SK-N-SH treated with all-trans-retinoic acid at 6 μM for 48 hours (cell line): ENCODE results near the gene NOC4L.

Experiments
- ATAC-seq: fragments of 200-7000 bp; cut with Tn5 transposase; 3 replicates; pipeline ENCODE4 v1.9.1; 2020; ENCODE audit warnings: mild to moderate bottlenecking, moderate library complexity
- ARNTL ChIP-seq: fragments of 450-650 bp; formaldehyde crosslinking; IDR thresholded peaks from 2 replicates; pipeline ENCODE4 v1.5.0; 2020; ENCODE audit warnings: low read depth, mild to moderate bottlenecking, moderate library complexity, borderline replicate concordance
- BACH2 ChIP-seq: fragments of 250-450 bp; sonication (Bioruptor Pico); IDR thresholded peaks from 2 replicates; pipeline ENCODE4 v1.9.0; 2021; ENCODE audit warnings: mild to moderate bottlenecking, borderline replicate concordance
- CSDC2 ChIP-seq: fragments of 250-450 bp; sonication (Bioruptor Pico); IDR thresholded peaks from 2 replicates; pipeline ENCODE4 v1.5.0; 2020; ENCODE audit warnings: mild to moderate bottlenecking, moderate library complexity
- ESRRG ChIP-seq: fragments of 250-450 bp; sonication (Bioruptor Pico); IDR thresholded peaks from 2 replicates; pipeline ENCODE4 v1.6.1; 2021; ENCODE audit warnings: mild to moderate bottlenecking
- ISL1 ChIP-seq: fragments of 250-450 bp; sonication (Bioruptor Pico); IDR thresholded peaks from 2 replicates; pipeline ENCODE4 v2.1.2; 2022; ENCODE audit warnings: mild to moderate bottlenecking, moderate library complexity
- OSR1 ChIP-seq: fragments of 250-450 bp; sonication (Bioruptor Pico); IDR thresholded peaks from 2 replicates; pipeline ENCODE4 v1.8.0; 2022; ENCODE audit warnings: moderate library complexity, mild to moderate bottlenecking, inconsistent platforms
- PPARA ChIP-seq: fragments of 250-450 bp; sonication (Bioruptor Pico); IDR thresholded peaks from 2 replicates; pipeline ENCODE4 v1.5.0; 2020; ENCODE audit warnings: mild to moderate bottlenecking, borderline replicate concordance
- RARB ChIP-seq: fragments of 250-450 bp; sonication (Bioruptor Pico); IDR thresholded peaks from 2 replicates; pipeline ENCODE4 v1.8.0; 2021; ENCODE audit warnings: mild to moderate bottlenecking, moderate library complexity
- SNAI2 ChIP-seq: fragments of 250-450 bp; sonication (Bioruptor Pico); IDR thresholded peaks from 2 replicates; pipeline ENCODE4 v1.5.0; 2020; ENCODE audit warnings: mild to moderate bottlenecking, moderate library complexity
- TCF4 ChIP-seq: fragments of 250-450 bp; sonication (Bioruptor Pico); IDR thresholded peaks from 2 replicates; pipeline ENCODE4 v1.8.0; 2021; ENCODE audit warnings: mild to moderate bottlenecking, moderate library complexity, borderline replicate concordance
- TOX ChIP-seq: fragments of 250-450 bp; sonication (Bioruptor Pico); IDR thresholded peaks from 2 replicates; pipeline ENCODE4 v1.8.0; 2021; ENCODE audit warnings: mild to moderate bottlenecking, moderate library complexity, borderline replicate concordance
- ZC3H10 ChIP-seq: fragments of 250-450 bp; sonication (Bioruptor Pico); IDR thresholded peaks from 2 replicates; pipeline ENCODE4 v1.5.1; 2021; ENCODE audit warnings: mild to moderate bottlenecking, moderate library complexity
- ZFP3 ChIP-seq: fragments of 250-450 bp; sonication (Bioruptor Pico); IDR thresholded peaks from 2 replicates; pipeline ENCODE4 v1.5.0; 2020; ENCODE audit warnings: mild to moderate bottlenecking, moderate library complexity
- ZFP30 ChIP-seq: fragments of 450-650 bp; formaldehyde crosslinking; IDR thresholded peaks from 2 replicates; pipeline ENCODE4 v1.5.0; 2022; ENCODE audit warnings: mild to moderate bottlenecking, moderate library complexity
- ZNF565 ChIP-seq: fragments of 450-650 bp; formaldehyde crosslinking; conservative IDR thresholded peaks from 2 replicates; pipeline ENCODE4 v1.5.0; 2020; ENCODE audit warnings: low read depth, mild to moderate bottlenecking, moderate library complexity
- ZNF8 ChIP-seq: fragments of 450-650 bp; formaldehyde crosslinking; IDR thresholded peaks from 2 replicates; pipeline ENCODE4 v1.5.0; 2020; ENCODE audit warnings: mild to moderate bottlenecking, moderate library complexity
- TF ChIP-seq, protein P1 (sequence below): fragments of 250-450 bp; sonication (Bioruptor Pico); IDR thresholded peaks from 2 replicates; pipeline ENCODE4 v1.5.1; 2020; ENCODE audit warnings: low read depth, mild to moderate bottlenecking, moderate library complexity
- TF ChIP-seq, protein P2 (sequence below): fragments of 250-450 bp; sonication (Bioruptor Pico); IDR thresholded peaks from 2 replicates; pipeline ENCODE4 v1.5.0; 2020; ENCODE audit warnings: mild to moderate bottlenecking, moderate library complexity
- TF ChIP-seq, protein P3 (sequence below): fragments of 250-450 bp; sonication (Bioruptor Pico); IDR thresholded peaks from 2 replicates; pipeline ENCODE4 v1.5.1; 2021; ENCODE audit warnings: mild to moderate bottlenecking, moderate library complexity
- TF ChIP-seq, protein P4 (sequence below): fragments of 250-450 bp; sonication (Bioruptor Pico); IDR thresholded peaks from 2 replicates; pipeline ENCODE4 v1.8.0; 2020; ENCODE audit warnings: mild to moderate bottlenecking, moderate library complexity, borderline replicate concordance

NOC4L gene

DNA sequence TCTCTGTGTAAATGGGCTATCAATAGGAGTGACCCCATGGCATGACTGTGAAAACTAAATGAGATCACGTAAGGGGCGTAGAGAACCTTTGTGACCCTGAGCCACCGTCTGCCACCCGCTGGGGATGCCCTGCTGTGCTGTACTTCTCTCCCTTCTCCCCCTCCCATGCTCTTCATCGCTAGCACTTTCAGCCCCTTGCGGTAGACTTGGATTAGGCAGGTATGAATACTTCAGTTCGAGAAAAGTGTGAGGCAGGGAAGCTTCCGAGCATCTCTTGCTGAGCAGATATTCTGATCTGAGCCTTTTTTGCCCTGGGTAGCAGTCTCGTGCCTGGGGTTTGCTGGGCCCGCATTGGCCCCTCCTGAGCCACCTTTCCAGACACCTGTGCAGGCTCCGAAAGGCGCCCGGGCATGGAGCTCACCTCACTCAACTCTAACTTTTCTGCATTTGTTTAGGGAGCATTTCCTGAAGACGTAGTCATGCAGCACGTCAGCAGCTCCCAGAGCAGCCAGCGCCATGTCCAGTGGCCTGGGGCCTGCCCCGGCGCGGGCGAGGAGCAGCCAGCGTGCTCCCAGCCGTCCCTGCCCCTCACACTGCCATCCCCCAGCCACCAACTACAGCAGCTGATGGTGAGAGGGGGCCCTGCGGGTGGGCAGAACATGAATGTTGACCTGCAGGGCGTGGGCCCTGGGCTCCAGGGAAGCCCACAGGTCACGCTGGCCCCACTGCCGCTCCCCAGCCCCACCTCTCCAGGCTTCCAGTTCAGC is 40.5 kb upstream of the NOC4L start:
- ATAC-seq = no peak; the same call in 1 of the 3 replicates

DNA sequence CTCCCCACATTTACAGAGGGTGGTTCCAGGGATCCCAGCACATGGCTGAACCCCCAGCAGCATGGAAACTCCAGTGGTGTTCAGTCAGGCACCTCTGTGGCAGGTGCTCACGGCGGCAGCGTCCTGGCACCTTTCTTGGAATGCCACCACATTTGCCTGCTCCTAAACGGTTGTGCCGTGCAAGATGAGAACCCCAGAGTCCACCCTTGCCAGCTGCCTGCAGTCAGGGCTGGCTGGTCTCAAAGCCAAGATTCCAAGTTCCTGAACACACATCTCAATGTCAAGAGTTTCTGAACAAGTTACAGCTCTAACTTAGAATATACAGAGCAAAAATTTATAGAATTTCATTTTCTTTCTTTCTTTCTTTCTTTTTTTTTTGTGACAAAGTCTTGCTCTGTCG is 38.8 kb upstream of the NOC4L start:
- TF ChIP-seq ZFP3 (CRISPR knock-in tag) (no peak), SNAI2 (CRISPR knock-in tag) (no peak), ZFP30 (CRISPR knock-in tag) (no peak), ESRRG (CRISPR knock-in tag) (no peak), ZC3H10 (no peak), BACH2 (CRISPR knock-in tag) (no peak), OSR1 (no peak), PPARA (CRISPR knock-in tag) (no peak), ISL1 (CRISPR knock-in tag) (no peak), TCF4 (no peak), ZNF8 (CRISPR knock-in tag) (no peak), TOX (CRISPR knock-in tag) (no peak), RARB (CRISPR knock-in tag) (no peak), CSDC2 (CRISPR knock-in tag) (no peak), ARNTL (CRISPR knock-in tag) (no peak)
- TF ChIP-seq, protein P1, sequence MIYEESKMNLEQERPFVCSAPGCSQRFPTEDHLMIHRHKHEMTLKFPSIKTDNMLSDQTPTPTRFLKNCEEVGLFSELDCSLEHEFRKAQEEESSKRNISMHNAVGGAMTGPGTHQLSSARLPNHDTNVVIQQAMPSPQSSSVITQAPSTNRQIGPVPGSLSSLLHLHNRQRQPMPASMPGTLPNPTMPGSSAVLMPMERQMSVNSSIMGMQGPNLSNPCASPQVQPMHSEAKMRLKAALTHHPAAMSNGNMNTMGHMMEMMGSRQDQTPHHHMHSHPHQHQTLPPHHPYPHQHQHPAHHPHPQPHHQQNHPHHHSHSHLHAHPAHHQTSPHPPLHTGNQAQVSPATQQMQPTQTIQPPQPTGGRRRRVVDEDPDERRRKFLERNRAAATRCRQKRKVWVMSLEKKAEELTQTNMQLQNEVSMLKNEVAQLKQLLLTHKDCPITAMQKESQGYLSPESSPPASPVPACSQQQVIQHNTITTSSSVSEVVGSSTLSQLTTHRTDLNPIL = no peak
- TF ChIP-seq, protein P2, sequence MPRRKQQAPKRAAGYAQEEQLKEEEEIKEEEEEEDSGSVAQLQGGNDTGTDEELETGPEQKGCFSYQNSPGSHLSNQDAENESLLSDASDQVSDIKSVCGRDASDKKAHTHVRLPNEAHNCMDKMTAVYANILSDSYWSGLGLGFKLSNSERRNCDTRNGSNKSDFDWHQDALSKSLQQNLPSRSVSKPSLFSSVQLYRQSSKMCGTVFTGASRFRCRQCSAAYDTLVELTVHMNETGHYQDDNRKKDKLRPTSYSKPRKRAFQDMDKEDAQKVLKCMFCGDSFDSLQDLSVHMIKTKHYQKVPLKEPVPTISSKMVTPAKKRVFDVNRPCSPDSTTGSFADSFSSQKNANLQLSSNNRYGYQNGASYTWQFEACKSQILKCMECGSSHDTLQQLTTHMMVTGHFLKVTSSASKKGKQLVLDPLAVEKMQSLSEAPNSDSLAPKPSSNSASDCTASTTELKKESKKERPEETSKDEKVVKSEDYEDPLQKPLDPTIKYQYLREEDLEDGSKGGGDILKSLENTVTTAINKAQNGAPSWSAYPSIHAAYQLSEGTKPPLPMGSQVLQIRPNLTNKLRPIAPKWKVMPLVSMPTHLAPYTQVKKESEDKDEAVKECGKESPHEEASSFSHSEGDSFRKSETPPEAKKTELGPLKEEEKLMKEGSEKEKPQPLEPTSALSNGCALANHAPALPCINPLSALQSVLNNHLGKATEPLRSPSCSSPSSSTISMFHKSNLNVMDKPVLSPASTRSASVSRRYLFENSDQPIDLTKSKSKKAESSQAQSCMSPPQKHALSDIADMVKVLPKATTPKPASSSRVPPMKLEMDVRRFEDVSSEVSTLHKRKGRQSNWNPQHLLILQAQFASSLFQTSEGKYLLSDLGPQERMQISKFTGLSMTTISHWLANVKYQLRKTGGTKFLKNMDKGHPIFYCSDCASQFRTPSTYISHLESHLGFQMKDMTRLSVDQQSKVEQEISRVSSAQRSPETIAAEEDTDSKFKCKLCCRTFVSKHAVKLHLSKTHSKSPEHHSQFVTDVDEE (CRISPR knock-in tag) = no peak
- TF ChIP-seq, protein P3, sequence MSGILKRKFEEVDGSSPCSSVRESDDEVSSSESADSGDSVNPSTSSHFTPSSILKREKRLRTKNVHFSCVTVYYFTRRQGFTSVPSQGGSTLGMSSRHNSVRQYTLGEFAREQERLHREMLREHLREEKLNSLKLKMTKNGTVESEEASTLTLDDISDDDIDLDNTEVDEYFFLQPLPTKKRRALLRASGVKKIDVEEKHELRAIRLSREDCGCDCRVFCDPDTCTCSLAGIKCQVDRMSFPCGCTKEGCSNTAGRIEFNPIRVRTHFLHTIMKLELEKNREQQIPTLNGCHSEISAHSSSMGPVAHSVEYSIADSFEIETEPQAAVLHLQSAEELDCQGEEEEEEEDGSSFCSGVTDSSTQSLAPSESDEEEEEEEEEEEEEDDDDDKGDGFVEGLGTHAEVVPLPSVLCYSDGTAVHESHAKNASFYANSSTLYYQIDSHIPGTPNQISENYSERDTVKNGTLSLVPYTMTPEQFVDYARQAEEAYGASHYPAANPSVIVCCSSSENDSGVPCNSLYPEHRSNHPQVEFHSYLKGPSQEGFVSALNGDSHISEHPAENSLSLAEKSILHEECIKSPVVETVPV (CRISPR knock-in tag) = no peak
- TF ChIP-seq, protein P4, sequence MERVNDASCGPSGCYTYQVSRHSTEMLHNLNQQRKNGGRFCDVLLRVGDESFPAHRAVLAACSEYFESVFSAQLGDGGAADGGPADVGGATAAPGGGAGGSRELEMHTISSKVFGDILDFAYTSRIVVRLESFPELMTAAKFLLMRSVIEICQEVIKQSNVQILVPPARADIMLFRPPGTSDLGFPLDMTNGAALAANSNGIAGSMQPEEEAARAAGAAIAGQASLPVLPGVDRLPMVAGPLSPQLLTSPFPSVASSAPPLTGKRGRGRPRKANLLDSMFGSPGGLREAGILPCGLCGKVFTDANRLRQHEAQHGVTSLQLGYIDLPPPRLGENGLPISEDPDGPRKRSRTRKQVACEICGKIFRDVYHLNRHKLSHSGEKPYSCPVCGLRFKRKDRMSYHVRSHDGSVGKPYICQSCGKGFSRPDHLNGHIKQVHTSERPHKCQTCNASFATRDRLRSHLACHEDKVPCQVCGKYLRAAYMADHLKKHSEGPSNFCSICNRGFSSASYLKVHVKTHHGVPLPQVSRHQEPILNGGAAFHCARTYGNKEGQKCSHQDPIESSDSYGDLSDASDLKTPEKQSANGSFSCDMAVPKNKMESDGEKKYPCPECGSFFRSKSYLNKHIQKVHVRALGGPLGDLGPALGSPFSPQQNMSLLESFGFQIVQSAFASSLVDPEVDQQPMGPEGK = no peak
- ATAC-seq = no peak

More for the DNA sequence above, 40.5 kb upstream of the NOC4L start:
- no peak for TF ChIP-seq ZNF565 (CRISPR knock-in tag)
- TF ChIP-seq ARNTL (CRISPR knock-in tag) = no peak
- TF ChIP-seq, protein P4 = no peak
- no peak for TF ChIP-seq ZFP3 (CRISPR knock-in tag)
- no peak for TF ChIP-seq ESRRG (CRISPR knock-in tag)
- TF ChIP-seq SNAI2 (CRISPR knock-in tag) = no peak
- no peak for TF ChIP-seq PPARA (CRISPR knock-in tag)
- TF ChIP-seq BACH2 (CRISPR knock-in tag) = no peak
- no peak for TF ChIP-seq ZC3H10
- TF ChIP-seq RARB (CRISPR knock-in tag) = no peak
- no peak for TF ChIP-seq CSDC2 (CRISPR knock-in tag)
- TF ChIP-seq ISL1 (CRISPR knock-in tag) = no peak
- TF ChIP-seq ZNF8 (CRISPR knock-in tag) = no peak
- TF ChIP-seq ZFP30 (CRISPR knock-in tag) = no peak
- TF ChIP-seq, protein P3 (CRISPR knock-in tag) = no peak
